SJCRH30 (cell line): Measurements from ENCODE around the gene MEGF6. TPM values are rescaled to one million over a fixed set of nuclear protein-coding genes. Genes with fewer than 3 reads are reported as not detected.

Source experiments
- DNase-seq, 2 experiments: peaks; one replicate each; pipeline ENCODE4 v3.0.0-alpha.2; 2015 to 2020
- H3K27ac ChIP-seq: fragments of 250-450 bp; sonication (Bioruptor Pico); 2 replicates; pipeline ENCODE4 v1.5.1; 2020; ENCODE audit warnings: mild to moderate bottlenecking, moderate library complexity
- H3K27me3 ChIP-seq: fragments of 250-450 bp; sonication (Bioruptor Pico); 2 replicates; pipeline ENCODE4 v1.5.1; 2020; ENCODE audit warnings: mild to moderate bottlenecking, moderate library complexity
- H3K36me3 ChIP-seq: fragments of 250-450 bp; sonication (Bioruptor Pico); 2 replicates; pipeline ENCODE4 v1.5.1; 2020; ENCODE audit warnings: mild to moderate bottlenecking, moderate library complexity
- H3K4me1 ChIP-seq: fragments of 250-450 bp; sonication (Bioruptor Pico); 2 replicates; pipeline ENCODE4 v1.5.1; 2020; ENCODE audit warnings: mild to moderate bottlenecking, moderate library complexity
- H3K4me3 ChIP-seq: fragments of 250-450 bp; sonication (Bioruptor Pico); 2 replicates; pipeline ENCODE4 v1.5.1; 2020; ENCODE audit warnings: mild to moderate bottlenecking, moderate library complexity
- H3K9me3 ChIP-seq: fragments of 250-450 bp; sonication (Bioruptor Pico); replicated peaks from 2 replicates; pipeline ENCODE4 v1.5.1; 2020; ENCODE audit warnings: mild to moderate bottlenecking, moderate library complexity
- total RNA-seq: library from RNA; depleted of rRNA; stranded (reverse); fragments of >200 nt; shearing (Covaris generic); gene quantifications from 2 replicates; pipeline ENCODE4 v1.2.3, GENCODE V29; 2014

MEGF6 gene
- total RNA-seq, 1 experiment from 2014 or later: not detected

- H3K9me3 ChIP-seq: no peaks in the 10 kb centered on the region
- no peak overlapping the region for H3K27ac ChIP-seq
- no peaks in the 10 kb centered on the region for H3K36me3 ChIP-seq
- no peak for DNase-seq
- H3K4me1 ChIP-seq: peaks cover 21% of the 10 kb centered on the region
- H3K27me3 ChIP-seq: peaks cover 59% of the 10 kb centered on the region
- no peak overlapping the region for H3K4me3 ChIP-seq
These were observed 60.6 kb downstream of the MEGF6 start for GRCh38 chr1:3550511-3551289.

GRCh38 chr1:3548895-3549294 is 62.4 kb downstream of the MEGF6 start:
- H3K27ac ChIP-seq: no peak overlapping the region

DNA sequence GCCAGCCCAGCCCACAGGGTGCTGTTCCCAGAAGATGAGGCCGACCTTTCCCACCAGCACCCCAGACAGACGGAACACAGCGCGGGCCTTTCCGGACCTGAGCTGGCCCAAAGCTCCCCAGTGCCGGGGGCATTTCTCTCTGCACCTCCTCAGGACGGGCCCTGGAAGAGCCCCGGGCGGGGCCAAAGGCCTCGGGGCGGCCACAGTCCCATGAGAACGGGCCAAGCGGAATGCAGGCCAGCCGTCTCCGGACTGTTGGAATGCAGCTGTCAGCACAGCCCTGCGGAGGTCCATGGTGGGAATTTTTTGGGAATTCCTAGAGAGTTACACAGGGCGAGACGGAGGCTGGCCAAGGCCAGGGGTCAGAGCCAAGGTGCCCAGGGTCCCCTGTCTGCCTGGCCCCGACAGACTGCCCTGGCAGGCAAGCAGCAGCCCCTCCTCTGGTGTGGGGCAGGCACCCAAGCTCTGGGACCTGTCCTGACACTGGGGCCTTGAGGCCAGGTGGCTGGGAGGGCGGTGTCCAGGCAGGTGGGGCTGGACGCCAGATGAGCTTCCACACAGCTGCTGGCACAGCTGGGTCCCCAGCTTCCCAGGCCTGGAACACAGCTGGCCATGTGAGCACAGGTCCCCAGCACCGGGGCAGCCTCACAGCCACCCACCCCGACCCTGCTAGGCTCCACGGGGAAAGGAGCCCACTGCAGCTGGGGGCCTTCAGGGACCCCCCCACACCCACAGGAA is 63.0 kb downstream of the MEGF6 start:
- Histone ChIP-seq H3K4me1 (peaks cover 25% of the 10 kb centered on the region), H3K4me3 (no peak overlapping the region), H3K9me3 (no peaks in the 10 kb centered on the region), H3K36me3 (no peaks in the 10 kb centered on the region), H3K27me3 (peaks cover 68% of the 10 kb centered on the region), H3K27ac (no peak overlapping the region)
- peak; percentile 55 to 66 for DNase-seq

More at GRCh38 chr1:3548895-3549294, 62.4 kb downstream of the MEGF6 start:
- H3K4me1 ChIP-seq: peaks cover 21% of the 10 kb centered on the region
- no peaks in the 10 kb centered on the region for H3K9me3 ChIP-seq
- DNase-seq: no peak
- no peak overlapping the region for H3K4me3 ChIP-seq
- H3K27me3 ChIP-seq: peaks cover 66% of the 10 kb centered on the region
- no peaks in the 10 kb centered on the region for H3K36me3 ChIP-seq

DNA sequence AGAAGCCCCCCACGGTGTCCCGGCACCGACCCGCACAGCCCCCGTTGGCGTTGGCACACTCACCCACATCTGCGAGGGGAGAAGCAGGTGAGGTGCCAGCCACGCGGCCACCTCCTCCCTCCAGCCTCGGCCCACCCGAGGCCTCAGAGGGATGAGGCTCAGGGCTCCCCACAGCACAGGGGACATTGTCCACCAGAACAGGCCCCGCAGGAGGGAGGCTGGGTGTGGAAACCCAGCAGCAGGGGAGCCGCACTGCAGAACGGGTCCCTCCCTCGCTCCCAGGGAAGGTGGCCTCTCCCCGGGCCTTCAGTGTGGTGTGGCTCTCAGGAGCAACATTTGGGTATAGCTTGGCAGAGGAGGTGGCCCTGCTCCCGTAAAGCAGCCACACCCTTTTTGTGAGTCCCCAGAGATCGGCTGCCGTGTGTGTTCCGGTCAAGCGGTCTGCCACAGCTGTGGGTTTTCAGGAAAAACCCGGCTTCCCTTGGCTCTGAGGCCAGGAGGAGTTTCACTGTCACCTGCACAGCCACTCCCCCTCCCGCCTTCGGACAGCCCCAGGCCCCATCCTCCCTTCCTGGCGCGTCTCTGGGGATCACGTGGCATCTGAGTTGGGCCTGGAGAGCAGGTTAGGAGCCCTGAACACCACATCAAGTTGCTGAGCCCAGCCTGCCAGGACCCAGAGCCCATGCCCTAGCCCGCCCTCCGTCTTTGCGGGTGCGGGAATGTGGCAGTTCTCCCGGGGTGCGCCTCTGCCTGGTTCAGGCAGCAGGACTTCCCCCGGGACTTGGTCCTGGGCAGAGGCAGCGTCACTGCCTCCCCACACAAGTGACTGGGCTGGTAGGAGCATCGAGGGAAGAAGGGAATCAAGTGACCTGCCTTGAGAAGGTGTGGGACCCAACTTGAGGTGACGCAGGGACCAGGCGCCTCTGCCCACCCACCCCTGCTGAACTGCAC is 64.0 kb downstream of the MEGF6 start:
- Histone ChIP-seq H3K9me3 (no peaks in the 10 kb centered on the region), H3K4me3 (no peak overlapping the region), H3K27ac (no peak overlapping the region), H3K36me3 (no peaks in the 10 kb centered on the region), H3K4me1 (peaks cover 30% of the 10 kb centered on the region), H3K27me3 (peaks cover 78% of the 10 kb centered on the region)
- no peak for DNase-seq

DNA sequence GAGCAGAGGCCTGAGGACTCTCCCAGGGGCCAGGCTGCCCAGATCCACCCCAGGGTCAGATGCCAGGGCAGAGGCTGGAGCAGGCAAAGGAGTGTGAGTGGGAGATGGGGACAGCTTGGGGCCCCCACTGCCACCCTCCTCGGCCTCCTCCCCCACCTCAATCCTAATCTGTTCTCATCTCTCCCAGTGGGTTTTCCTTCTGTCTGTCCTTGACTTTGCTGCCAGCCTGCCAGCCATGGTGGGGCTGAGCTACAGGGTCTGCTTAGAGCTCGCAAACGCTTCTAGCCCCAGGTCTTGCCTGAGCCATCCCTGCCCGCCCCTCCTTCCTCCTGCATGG is 65.3 kb downstream of the MEGF6 start:
- DNase-seq: no peak
- Histone ChIP-seq H3K27me3 (peaks cover 79% of the 10 kb centered on the region), H3K4me3 (no peak overlapping the region), H3K9me3 (no peaks in the 10 kb centered on the region), H3K27ac (no peak overlapping the region), H3K36me3 (no peaks in the 10 kb centered on the region), H3K4me1 (peaks cover 30% of the 10 kb centered on the region)

- no peak overlapping the region for H3K4me3 ChIP-seq
- no peaks in the 10 kb centered on the region for H3K9me3 ChIP-seq
- DNase-seq: no peak
- no peaks in the 10 kb centered on the region for H3K36me3 ChIP-seq
- no peak overlapping the region for H3K27ac ChIP-seq
- H3K27me3 ChIP-seq: peaks cover 78% of the 10 kb centered on the region
- peaks cover 30% of the 10 kb centered on the region for H3K4me1 ChIP-seq
These were observed 65.8 kb downstream of the MEGF6 start for GRCh38 chr1:3545363-3546047.

GRCh38 chr1:3544040-3544977 is 67.0 kb downstream of the MEGF6 start:
- no peaks in the 10 kb centered on the region for H3K36me3 ChIP-seq
- no peak overlapping the region for H3K4me3 ChIP-seq
- H3K4me1 ChIP-seq: peaks cover 30% of the 10 kb centered on the region
- H3K9me3 ChIP-seq: no peaks in the 10 kb centered on the region
- H3K27ac ChIP-seq: no peak overlapping the region
- peaks cover 71% of the 10 kb centered on the region for H3K27me3 ChIP-seq
- DNase-seq: no peak

DNA sequence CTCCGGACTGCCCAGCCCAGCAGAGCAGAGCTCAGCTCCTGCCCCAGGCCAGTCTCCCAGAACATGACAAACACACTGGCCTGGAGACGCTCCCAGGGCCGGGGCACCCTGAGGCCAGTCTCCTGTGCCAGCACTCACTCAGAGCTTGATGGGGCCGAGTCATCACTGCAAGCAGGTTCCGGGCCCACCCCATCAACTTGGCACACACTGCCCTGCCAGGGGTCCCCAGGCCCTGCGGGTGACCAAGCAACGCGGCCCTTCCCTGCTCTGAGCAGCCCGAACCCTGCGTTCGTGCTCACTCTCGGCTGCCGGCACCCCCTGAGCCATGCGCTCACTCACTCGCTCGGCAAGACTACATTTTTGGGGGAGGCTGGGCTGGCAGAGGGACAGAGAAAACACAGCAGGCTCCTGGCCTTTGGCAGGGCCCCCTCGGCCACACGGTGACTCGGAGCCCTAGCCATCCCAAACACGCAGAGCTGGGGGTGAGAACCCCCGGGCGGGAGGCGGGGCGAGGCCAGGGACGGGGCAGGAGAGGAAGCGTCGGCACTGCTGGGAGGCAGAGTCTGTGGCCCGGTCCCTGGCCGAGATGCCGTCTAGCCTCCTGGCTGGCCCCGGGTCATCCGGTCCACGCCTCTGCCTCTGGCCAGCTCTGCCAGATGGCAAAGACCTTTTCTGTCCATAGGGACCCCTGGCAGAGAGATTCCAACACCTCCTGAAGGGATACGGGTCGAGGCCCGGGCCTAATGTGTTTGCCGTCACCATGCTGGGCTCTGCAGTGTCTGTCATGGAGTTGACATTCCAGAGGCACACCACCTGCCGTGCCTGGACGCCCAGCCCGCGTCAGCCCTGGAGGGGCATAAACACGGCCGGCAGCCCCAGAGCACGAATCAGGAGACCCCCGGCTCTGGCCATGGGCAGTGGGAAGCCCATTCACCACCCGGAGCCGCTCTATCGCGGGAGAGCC is 68.0 kb downstream of the MEGF6 start:
- no peak overlapping the region for H3K27ac ChIP-seq
- H3K9me3 ChIP-seq: no peaks in the 10 kb centered on the region
- peaks cover 27% of the 10 kb centered on the region for H3K4me1 ChIP-seq
- H3K4me3 ChIP-seq: no peak overlapping the region
- peaks cover 74% of the 10 kb centered on the region for H3K27me3 ChIP-seq
- no peak for DNase-seq
- no peaks in the 10 kb centered on the region for H3K36me3 ChIP-seq

DNA sequence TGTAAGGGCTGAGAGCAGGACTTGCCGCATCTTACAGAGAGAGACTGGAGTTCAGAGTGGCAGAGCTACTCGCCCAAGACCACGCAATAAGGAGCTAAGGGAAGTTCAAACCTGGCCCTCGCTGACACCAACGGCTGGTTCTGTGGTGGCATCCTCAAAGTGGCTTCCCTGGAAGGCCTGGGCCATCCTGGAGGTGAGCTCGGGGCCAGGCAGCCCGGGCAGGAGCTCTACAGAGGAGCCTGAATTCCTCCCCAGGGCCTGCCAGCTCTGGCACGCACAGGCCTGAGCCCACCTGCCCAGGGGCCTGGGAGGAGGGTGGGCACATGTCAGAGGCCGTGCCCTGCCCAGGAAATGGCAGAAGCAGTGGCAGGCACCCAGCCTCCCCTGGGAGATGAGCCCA is 68.6 kb downstream of the MEGF6 start:
- Histone ChIP-seq H3K27ac (no peak overlapping the region), H3K4me1 (peaks cover 27% of the 10 kb centered on the region), H3K27me3 (peaks cover 70% of the 10 kb centered on the region), H3K4me3 (no peak overlapping the region), H3K9me3 (no peaks in the 10 kb centered on the region), H3K36me3 (no peaks in the 10 kb centered on the region)
- no peak for DNase-seq

DNA sequence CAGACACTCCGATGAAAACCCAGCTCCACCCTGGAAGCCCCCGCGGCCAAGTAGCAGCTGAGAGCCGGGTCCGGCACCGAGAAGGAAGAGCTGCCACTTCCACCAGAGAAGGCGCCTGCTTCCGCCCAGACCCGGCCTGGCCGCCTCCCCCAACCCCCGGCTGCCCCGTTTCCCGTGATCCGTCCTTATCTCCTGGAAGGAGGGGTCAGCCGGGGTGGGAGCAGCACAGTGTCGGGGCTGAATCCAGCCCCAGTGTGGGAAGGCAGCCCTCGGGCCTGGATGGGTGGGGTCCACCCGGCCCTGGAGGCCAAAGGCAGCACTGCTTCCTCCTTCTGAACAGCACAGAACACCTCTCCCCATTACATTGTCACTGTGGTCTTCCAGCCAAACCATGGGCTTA is 69.4 kb downstream of the MEGF6 start:
- H3K36me3 ChIP-seq: no peaks in the 10 kb centered on the region
- no peak overlapping the region for H3K4me3 ChIP-seq
- no peaks in the 10 kb centered on the region for H3K9me3 ChIP-seq
- H3K27ac ChIP-seq: no peak overlapping the region
- DNase-seq: no peak
- H3K27me3 ChIP-seq: peaks cover 64% of the 10 kb centered on the region
- H3K4me1 ChIP-seq: peaks cover 21% of the 10 kb centered on the region

DNA sequence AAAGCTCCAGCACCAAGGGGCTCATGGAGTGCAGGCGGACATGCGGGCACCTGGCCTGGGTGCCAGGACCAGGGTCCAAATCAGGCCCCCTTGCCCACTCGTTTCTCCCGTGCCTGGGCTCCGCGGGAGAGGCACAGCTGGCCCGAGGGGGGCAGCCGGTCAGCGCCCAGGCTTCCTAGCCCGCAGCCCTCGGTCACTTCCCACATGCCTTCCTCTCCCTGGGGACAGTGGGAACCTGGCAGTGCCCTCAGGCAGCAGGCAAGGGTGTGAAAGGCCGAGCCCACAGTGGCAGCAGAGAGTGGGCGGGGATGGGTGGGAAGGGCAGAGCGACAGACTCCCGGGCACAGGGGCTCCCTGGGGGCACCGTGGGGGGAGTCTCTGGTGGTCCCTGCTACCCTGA is 69.8 kb downstream of the MEGF6 start:
- DNase-seq: no peak
- H3K36me3 ChIP-seq: no peaks in the 10 kb centered on the region
- H3K4me1 ChIP-seq: peaks cover 21% of the 10 kb centered on the region
- H3K4me3 ChIP-seq: no peak overlapping the region
- no peaks in the 10 kb centered on the region for H3K9me3 ChIP-seq
- peaks cover 68% of the 10 kb centered on the region for H3K27me3 ChIP-seq
- no peak overlapping the region for H3K27ac ChIP-seq

DNA sequence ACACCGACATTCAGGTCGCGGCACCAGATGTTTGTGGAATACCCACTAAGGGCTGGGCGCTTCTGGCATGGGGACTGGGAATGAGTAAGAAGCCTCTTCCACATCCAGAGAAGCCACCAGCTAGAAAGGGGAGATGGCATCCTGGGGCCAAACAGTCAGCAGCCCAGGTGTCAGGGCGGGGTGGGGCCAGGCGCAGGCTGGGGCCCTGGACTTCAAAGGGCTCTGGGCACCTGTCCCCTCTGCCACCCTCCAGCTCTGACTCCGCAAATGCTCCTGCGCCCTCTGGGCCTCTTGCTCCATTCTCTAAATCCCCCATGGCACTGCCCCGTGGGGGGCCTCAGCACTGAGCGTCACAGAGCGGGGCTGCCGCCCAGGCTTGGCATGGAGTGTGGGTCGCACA is 70.4 kb downstream of the MEGF6 start:
- Histone ChIP-seq H3K9me3 (no peaks in the 10 kb centered on the region), H3K4me3 (no peak overlapping the region), H3K4me1 (peaks cover 21% of the 10 kb centered on the region), H3K36me3 (no peaks in the 10 kb centered on the region), H3K27ac (no peak overlapping the region), H3K27me3 (peaks cover 68% of the 10 kb centered on the region)
- no peak for DNase-seq
